ENCODE data around the gene GAMT.
"Not testable (repeated sequence)": the region's sequence is repeated elsewhere in the genome, so short reads cannot be mapped to it uniquely, and the experiment has no call there.

GAMT gene

GRCh38 chr19:1401138-1401888 is at the start of gene GAMT:
Gene GAMT (minus strand): TSS chr19:1401542. CDS start chr19:1401476, 66 bp downstream.
- DNase-seq: no peak

GRCh38 chr19:1449467-1450442 is 48.4 kb upstream of the GAMT start, which contains the start of gene APC2:
Gene APC2 (plus strand): TSS chr19:1450121. CDS start chr19:1453002, 2,881 bp downstream.
- no peak for DNase-seq

- DNase-seq: no peak
These were observed 46.6 kb upstream of the GAMT start for GRCh38 chr19:1447944-1448343.

- DNase-seq: no peak
These were observed 46.2 kb upstream of the GAMT start for GRCh38 chr19:1447504-1447903.

- no peak for DNase-seq
These were observed 45.6 kb upstream of the GAMT start for GRCh38 chr19:1446713-1447481.

- no peak for DNase-seq
These were observed 44.8 kb upstream of the GAMT start for GRCh38 chr19:1445932-1446712.

GRCh38 chr19:1445185-1445931 is 44.0 kb upstream of the GAMT start:
- peak; percentile 22 for DNase-seq

- no peak for DNase-seq
These were observed 40.5 kb upstream of the GAMT start for GRCh38 chr19:1441677-1442438.

GRCh38 chr19:1441022-1441426 is 39.7 kb upstream of the GAMT start:
- DNase-seq: no peak

GRCh38 chr19:1440418-1440801 is 39.1 kb upstream of the GAMT start:
- DNase-seq: no peak

GRCh38 chr19:1439525-1440417 is 38.4 kb upstream of the GAMT start:
- not testable (repeated sequence) for DNase-seq

GRCh38 chr19:1438933-1439354 is 37.6 kb upstream of the GAMT start:
- no peak for DNase-seq

- DNase-seq: peak; percentile 89
These were observed 36.9 kb upstream of the GAMT start, which contains the start of gene RPS15 for GRCh38 chr19:1438035-1438932. Gene RPS15 (plus strand): TSS chr19:1438396. CDS start chr19:1438426, 30 bp downstream.

- no peak for DNase-seq
These were observed 36.3 kb upstream of the GAMT start for GRCh38 chr19:1437609-1438008.

GRCh38 chr19:1435378-1435989 is 34.1 kb upstream of the GAMT start:
- DNase-seq: no peak

GRCh38 chr19:1434577-1435060 is 33.3 kb upstream of the GAMT start:
- DNase-seq: no peak

- DNase-seq: no peak
These were observed 32.7 kb upstream of the GAMT start for GRCh38 chr19:1434040-1434366.

Measured in NCI-H2029 (cell line).